Measurements from ENCODE around the gene ZNF804A. TPM values are rescaled to one million over a fixed set of nuclear protein-coding genes. Genes with fewer than 3 reads are reported as not detected.

Gene ZNF804A
- 0.06 TPM in 1 of 2 replicates, not detected in the other for total RNA-seq (ENCODE audit: low replicate concordance)

DNA sequence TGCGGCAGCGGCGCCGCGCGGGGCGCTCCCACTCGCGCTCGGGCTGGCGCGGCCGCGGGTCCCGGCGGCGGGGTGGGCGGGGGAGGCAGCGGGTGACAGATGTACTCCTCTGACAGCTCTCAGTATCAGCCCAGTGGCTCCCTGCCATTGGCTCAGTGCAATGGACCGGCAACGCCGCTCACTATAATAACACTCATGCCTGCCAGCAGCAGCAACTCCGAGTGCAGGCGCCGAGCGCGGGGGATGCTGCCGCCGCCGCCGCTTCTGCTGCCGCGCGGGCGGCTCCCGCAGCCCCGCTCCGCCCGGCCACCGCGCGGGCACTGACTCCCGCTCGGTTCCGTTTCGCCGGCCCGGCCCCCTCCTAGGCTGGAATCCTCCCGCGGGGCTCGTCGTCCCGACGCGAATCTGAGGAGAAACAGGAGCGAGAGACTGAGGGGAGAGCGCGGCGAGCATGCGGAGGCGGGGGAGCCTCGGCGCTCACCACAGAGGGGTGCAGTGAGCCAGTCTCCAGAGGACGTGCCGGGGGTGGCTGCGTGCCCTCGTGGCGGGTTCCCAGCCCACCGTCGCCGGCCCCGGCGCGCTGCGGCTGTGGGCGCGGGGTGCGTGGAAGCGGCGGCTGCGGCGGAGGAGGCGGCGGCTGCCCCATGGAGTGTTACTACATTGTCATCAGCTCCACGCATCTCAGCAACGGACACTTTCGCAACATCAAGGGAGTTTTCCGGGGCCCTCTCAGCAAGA is at the start of gene ZNF804A:
TSS of gene ZNF804A (plus strand) at position 214 of the 738 bp plus-strand sequence. CDS start at position 645, 431 bp downstream.
- Mint-ChIP-seq H3K9me3 (no peaks in the 10 kb centered on the region), H3K4me3 (peak within 1 kb of the TSS; percentile 92), H3K4me1 (peaks cover 23% of the 10 kb centered on the region), H3K36me3 (no peaks in the 10 kb centered on the region), H3K27me3 (ENCODE audit: insufficient read depth, low read depth) (peaks cover 2% of the 10 kb centered on the region), H3K27ac (peak within 1 kb of the TSS; percentile 76)
- Histone ChIP-seq H3K79me2 (ENCODE audit: low read depth) (no peaks in the 10 kb centered on the region), H3K27ac (no peak within 1 kb of the TSS), H2AFZ (replicated peaks) (peak within 1 kb of the TSS; percentile 85), H3K36me3 (no peaks in the 10 kb centered on the region), H3K9me3 (ENCODE audit: low read depth) (no peaks in the 10 kb centered on the region), H3K27me3 (peaks cover 88% of the 10 kb centered on the region), H3K4me2 (peak within 1 kb of the TSS; percentile 94), H3K4me3 (peak within 1 kb of the TSS; percentile 68), H4K20me1 (ENCODE audit: low read depth) (no peaks in the 10 kb centered on the region), H3F3A (ENCODE audit: low read depth) (peaks cover 7% of the 10 kb centered on the region), H3K9ac (no peak within 1 kb of the TSS), H3K4me1 (peaks cover 6% of the 10 kb centered on the region)
- DNase-seq (ENCODE audit: low spot score) = peak; percentile 81
- TF ChIP-seq EZH2phosphoT487 (IDR thresholded peaks at IDR 0.05) (peak; percentile 68), EZH2 (IDR thresholded peaks at IDR 0.05) (peak; percentile 60)
- TF ChIP-seq, protein P1, sequence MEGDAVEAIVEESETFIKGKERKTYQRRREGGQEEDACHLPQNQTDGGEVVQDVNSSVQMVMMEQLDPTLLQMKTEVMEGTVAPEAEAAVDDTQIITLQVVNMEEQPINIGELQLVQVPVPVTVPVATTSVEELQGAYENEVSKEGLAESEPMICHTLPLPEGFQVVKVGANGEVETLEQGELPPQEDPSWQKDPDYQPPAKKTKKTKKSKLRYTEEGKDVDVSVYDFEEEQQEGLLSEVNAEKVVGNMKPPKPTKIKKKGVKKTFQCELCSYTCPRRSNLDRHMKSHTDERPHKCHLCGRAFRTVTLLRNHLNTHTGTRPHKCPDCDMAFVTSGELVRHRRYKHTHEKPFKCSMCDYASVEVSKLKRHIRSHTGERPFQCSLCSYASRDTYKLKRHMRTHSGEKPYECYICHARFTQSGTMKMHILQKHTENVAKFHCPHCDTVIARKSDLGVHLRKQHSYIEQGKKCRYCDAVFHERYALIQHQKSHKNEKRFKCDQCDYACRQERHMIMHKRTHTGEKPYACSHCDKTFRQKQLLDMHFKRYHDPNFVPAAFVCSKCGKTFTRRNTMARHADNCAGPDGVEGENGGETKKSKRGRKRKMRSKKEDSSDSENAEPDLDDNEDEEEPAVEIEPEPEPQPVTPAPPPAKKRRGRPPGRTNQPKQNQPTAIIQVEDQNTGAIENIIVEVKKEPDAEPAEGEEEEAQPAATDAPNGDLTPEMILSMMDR (IDR thresholded peaks at IDR 0.05) = no peak

DNA sequence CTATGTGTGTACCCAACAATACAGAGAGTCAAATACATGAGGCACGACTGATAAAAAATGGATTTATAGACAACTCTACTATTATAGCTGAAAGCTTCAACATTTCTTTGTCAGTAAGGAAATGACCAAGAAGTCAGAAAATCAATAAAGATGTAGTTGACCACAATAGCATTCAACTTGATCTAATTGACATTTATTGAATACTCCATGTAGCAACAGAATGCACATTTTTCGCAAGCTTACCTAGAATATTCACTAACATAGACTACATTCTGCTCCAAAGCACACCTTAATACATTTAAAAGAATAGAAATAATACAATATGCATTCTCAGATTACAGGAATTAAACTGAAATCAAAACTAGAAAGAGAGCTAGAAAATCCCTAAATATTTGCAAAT is 49.2 kb upstream of the ZNF804A start:
- no peaks in the 10 kb centered on the region for H3K36me3 Mint-ChIP-seq
- Histone ChIP-seq H3K36me3 (no peaks in the 10 kb centered on the region), H3F3A (ENCODE audit: low read depth) (no peaks in the 10 kb centered on the region), H3K4me3 (no peak overlapping the region), H4K20me1 (ENCODE audit: low read depth) (no peaks in the 10 kb centered on the region), H3K79me2 (ENCODE audit: low read depth) (no peaks in the 10 kb centered on the region), H2AFZ (replicated peaks) (no peak overlapping the region), H3K4me1 (no peaks in the 10 kb centered on the region), H3K27ac (no peak overlapping the region), H3K9ac (no peak overlapping the region), H3K4me2 (no peak overlapping the region), H3K27me3 (no peaks in the 10 kb centered on the region), H3K9me3 (ENCODE audit: low read depth) (no peaks in the 10 kb centered on the region)
- no peak for DNase-seq (ENCODE audit: low spot score)
- no peaks in the 10 kb centered on the region for H3K4me1 Mint-ChIP-seq
- TF ChIP-seq, protein P1 (IDR thresholded peaks at IDR 0.05) = no peak
- TF ChIP-seq EZH2 (IDR thresholded peaks at IDR 0.05) (no peak), EZH2phosphoT487 (IDR thresholded peaks at IDR 0.05) (no peak)
- H3K4me3 Mint-ChIP-seq = no peak overlapping the region
- no peaks in the 10 kb centered on the region for H3K27me3 Mint-ChIP-seq (ENCODE audit: insufficient read depth, low read depth)
- no peak overlapping the region for H3K27ac Mint-ChIP-seq
- no peaks in the 10 kb centered on the region for H3K9me3 Mint-ChIP-seq

DNA sequence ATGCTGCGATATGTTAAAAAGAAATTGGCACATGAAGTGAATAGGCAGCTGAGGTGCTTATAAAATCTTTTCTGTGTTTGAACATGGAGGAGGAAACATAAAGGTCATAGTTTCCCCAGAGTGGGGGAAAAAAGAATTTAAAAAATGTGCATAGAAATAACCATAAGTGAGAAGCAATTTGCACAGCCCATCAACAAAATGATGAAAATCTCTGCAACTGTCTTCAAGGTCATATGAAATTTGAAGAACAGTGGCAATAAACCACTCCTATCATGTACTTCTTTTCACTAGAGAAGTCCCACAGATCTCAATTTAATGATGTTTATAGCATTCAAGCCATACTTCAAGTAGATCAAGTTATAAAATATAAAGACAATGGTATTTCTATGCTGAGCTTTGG is 46.7 kb upstream of the ZNF804A start:
- Mint-ChIP-seq H3K9me3 (no peaks in the 10 kb centered on the region), H3K27me3 (ENCODE audit: insufficient read depth, low read depth) (no peaks in the 10 kb centered on the region), H3K4me3 (no peak overlapping the region), H3K4me1 (no peaks in the 10 kb centered on the region), H3K27ac (no peak overlapping the region), H3K36me3 (no peaks in the 10 kb centered on the region)
- no peak overlapping the region for H3K9ac ChIP-seq
- DNase-seq (ENCODE audit: low spot score) = no peak
- no peak overlapping the region for H3K27ac ChIP-seq
- no peaks in the 10 kb centered on the region for H4K20me1 ChIP-seq (ENCODE audit: low read depth)
- H3K9me3 ChIP-seq (ENCODE audit: low read depth) = no peaks in the 10 kb centered on the region
- H3K4me3 ChIP-seq = no peak overlapping the region
- no peak overlapping the region for H2AFZ ChIP-seq (replicated peaks)
- H3K79me2 ChIP-seq (ENCODE audit: low read depth) = no peaks in the 10 kb centered on the region
- no peaks in the 10 kb centered on the region for H3K36me3 ChIP-seq
- H3K4me2 ChIP-seq = no peak overlapping the region
- no peaks in the 10 kb centered on the region for H3F3A ChIP-seq (ENCODE audit: low read depth)
- no peaks in the 10 kb centered on the region for H3K27me3 ChIP-seq
- no peaks in the 10 kb centered on the region for H3K4me1 ChIP-seq
- TF ChIP-seq EZH2 (IDR thresholded peaks at IDR 0.05) = no peak
- TF ChIP-seq, protein P1 (IDR thresholded peaks at IDR 0.05) = no peak
- no peak for TF ChIP-seq EZH2phosphoT487 (IDR thresholded peaks at IDR 0.05)

Data from neural progenitor cell (in vitro differentiated cells).